ENCODE results near the gene FNDC10. TPM values are rescaled to one million over a fixed set of nuclear protein-coding genes. Genes with fewer than 3 reads are reported as not detected.

The FNDC10 gene
- total and polyA plus RNA-seq, 9 of the 15 experiments (the other 6 are each of a cell fraction or from before 2014, with no cell fraction given): 0.08 to 6.3 (median 1.6) TPM

- no peak for ATAC-seq
- H4K20me1 ChIP-seq (replicated peaks; ENCODE audit: control insufficient read depth, insufficient read depth, low read length): no peaks in the 10 kb centered on the region
- 78% methylated on average over 43 of the region's 53 CpGs for WGBS (ENCODE audit: insufficient coverage, low coverage, missing lambda C conversion rate)
- peak overlapping the region in 1 of 2 experiments; percentile 68; a peak in 1 of 4 replicates for H3K9ac ChIP-seq (ENCODE audit: insufficient read depth in 1 of 2, low read depth in 2 of 2, low read length in 2 of 2)
- in situ Hi-C loops (cut with MboI): no loop called here
- no peak overlapping the region for H3K4me3 ChIP-seq
- H3K79me2 ChIP-seq (ENCODE audit: control insufficient read depth, insufficient read depth, low read length): no peaks in the 10 kb centered on the region
- POLR2A ChIA-PET: no interaction called here
- H3K4me1 ChIP-seq (replicated peaks in 1 of 2; ENCODE audit: control insufficient read depth in 2 of 2, insufficient read depth in 2 of 2, low read length in 2 of 2): peaks cover 0 to 63% of the 10 kb centered on the region in 2 experiments; a peak in 3 of 5 replicates
- no peak for TF ChIP-seq CREB1 (IDR thresholded peaks at IDR 0.05)
- TF ChIP-seq CREB1 (CRISPR knock-in tag; IDR thresholded peaks at IDR 0.05): no peak
- TF ChIP-seq CEBPG (CRISPR knock-in tag; IDR thresholded peaks at IDR 0.05): 0 out of 2 replicates have a peak, but pooled peaks have one; percentile 20
- TF ChIP-seq CEBPG (tag; conservative IDR thresholded peaks at IDR 0.05 in 1 of 2, IDR thresholded peaks at IDR 0.05 in 1 of 2): no peak
- H3K9me3 ChIP-seq (replicated peaks; ENCODE audit: control insufficient read depth, insufficient read depth, low read depth, low read length): no peaks in the 10 kb centered on the region
- H2AFZ ChIP-seq (ENCODE audit: low read depth, low read length): no peak overlapping the region
- H3K27ac ChIP-seq (ENCODE audit: extremely low read depth, low read depth, low read length): no peak overlapping the region
- H3K4me2 ChIP-seq (ENCODE audit: insufficient read depth, low read length): no peak overlapping the region; the same call in 1 of the 2 replicates
- CTCF ChIA-PET (ENCODE audit: low intra/inter-chr PET ratio): no interaction called here
- BruUV-seq (replicated peaks): no TSS peak
- no peaks in the 10 kb centered on the region for H3K9me1 ChIP-seq (ENCODE audit: control insufficient read depth, insufficient read depth, low read length)
- no peaks in the 10 kb centered on the region for H3K36me3 ChIP-seq (ENCODE audit: control insufficient read depth, insufficient read depth, low read length)
- DNase-seq (ENCODE audit: extremely low read depth in 1 of 4, low spot score in 3 of 4): no peak
- no peaks in the 10 kb centered on the region for H3K27me3 ChIP-seq (ENCODE audit: control insufficient read depth in 2 of 2, insufficient read depth in 2 of 2, low read length in 2 of 2)
- FAIRE-seq: no peak
- intact Hi-C loops (cut with micrococcal nuclease): no loop called here
These were observed 28.2 kb upstream of the FNDC10 start for GRCh38 chr1:1627829-1628753.

Data from K562 (cell line).